HG02870 (cell line): ENCODE measurements around the gene MEDAG.
"Not testable (repeated sequence)": the region's sequence is repeated elsewhere in the genome, so short reads cannot be mapped to it uniquely, and the experiment has no call there.

Experiments used
- ATAC-seq: cut with Tn5 transposase; IDR thresholded peaks from one replicate; pipeline ENCODE4 v1.9.1; 2021; ENCODE audit warnings: mild to moderate bottlenecking, moderate library complexity; ENCODE audit not compliant: unreplicated experiment

MEDAG gene

DNA sequence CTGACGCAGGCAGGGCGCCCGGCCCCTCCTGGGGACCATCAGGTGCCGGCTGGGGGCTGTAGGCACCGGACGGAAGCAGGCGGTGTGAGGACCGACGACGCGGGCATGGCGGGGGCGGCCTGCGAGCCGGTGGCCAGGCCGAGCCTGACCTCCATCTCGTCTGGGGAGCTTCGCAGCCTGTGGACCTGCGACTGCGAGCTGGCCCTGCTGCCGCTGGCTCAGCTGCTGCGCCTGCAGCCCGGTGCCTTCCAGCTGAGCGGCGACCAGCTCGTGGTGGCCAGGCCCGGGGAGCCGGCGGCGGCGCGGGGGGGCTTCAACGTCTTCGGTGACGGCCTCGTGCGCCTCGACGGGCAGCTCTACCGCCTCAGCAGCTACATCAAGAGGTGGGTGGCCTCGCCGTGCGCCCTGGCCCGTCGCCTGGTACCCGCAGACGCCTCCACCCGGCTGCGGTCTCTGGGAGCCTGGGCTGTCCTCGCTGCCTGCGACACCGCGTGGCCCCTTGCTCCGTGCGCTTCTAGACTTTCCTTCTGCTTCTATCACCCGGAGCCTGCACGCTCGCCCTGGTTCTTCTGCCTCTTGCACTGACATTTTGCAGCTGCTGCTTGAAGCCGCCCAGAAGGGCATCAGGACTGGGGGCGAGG lies 460 bp downstream of the MEDAG start:
- no peak for ATAC-seq

DNA sequence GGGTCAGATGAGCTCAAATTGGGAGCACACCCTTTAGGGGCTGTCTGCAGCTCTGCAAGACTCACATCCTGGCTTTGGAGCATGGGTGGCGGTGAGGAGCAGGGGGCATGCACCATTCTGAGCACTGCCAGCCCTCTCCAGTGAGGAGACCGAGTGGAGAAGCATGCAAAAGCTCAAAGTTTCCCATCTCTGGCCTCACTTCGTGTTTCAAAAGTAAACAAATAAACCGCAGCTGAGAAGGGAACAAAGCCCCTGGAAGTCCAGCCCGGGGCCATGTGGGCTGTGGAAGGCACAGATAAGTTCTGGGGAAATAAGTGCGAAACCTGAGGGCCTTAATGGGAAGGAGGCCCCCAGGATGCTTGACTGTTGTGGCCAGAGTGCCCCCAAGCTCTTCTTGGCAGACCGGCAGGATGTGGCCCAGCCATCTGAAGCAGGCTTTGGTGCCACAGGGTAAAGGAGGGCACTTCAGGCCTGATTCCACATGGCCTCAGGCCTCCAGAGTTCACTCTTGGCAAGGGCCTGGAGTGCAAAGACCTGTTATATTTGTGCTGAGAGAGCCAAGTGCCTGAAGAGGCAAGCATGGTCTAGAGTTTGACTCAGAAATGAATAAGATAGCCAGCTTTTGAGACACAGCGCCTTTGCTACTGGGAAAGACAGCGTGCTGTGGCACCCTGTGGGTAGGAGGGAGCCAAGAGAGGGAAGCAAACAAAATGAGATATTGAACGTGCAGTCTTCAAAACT lies 1.2 kb downstream of the MEDAG start:
- ATAC-seq = no peak

DNA sequence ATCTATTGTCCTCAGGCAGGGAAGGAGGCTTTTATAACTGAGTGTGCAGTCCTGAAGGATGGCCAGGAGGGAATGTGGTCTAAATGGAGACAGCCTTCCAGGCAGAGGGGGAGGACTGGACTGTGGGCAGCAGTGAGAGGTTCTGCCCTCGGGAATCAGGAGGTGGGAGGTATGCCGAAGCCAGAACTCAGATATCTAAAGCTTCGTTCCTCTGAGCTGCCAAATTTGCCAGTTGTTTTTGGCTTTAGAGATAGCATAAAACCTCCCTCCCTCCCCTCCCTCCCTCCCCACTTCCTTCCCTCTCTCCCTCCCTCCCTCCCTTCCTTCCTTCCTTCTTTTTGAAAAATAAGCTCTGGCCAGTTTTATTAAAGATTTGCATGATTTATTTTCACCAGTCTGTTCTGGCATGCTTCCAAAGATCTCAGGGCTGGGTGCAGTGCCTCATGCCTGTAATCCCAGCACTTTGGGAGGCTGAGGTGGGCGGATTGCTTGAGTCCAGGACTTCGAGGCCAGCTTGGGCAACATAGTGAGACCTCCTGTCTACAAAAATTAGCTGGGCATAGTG lies 2.4 kb downstream of the MEDAG start:
- no peak for ATAC-seq

DNA sequence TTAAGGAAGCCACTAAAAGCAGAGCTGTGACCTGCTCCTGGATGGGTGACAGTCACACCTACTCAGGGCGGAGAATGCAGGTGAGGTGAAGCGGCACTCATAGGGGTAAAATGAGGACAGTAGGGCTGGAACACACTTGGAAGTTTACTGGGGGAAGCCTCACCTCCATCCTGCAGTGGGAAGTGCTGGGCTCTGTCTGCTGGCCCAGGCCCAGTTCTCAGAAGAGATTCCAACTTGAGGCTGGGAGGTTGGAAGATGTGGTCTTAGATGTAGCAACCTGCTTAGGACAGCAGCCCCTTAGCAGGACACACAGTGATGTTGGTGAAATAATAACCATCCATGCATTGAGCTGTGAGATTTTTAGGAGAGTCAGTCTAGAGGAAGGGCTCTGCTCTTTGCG lies 4.6 kb downstream of the MEDAG start:
- ATAC-seq = no peak

GRCh38 chr13:30915691-30916541 lies 9.8 kb downstream of the MEDAG start:
- ATAC-seq = no peak

GRCh38 chr13:30916991-30917390 lies 10.9 kb downstream of the MEDAG start:
- no peak for ATAC-seq

DNA sequence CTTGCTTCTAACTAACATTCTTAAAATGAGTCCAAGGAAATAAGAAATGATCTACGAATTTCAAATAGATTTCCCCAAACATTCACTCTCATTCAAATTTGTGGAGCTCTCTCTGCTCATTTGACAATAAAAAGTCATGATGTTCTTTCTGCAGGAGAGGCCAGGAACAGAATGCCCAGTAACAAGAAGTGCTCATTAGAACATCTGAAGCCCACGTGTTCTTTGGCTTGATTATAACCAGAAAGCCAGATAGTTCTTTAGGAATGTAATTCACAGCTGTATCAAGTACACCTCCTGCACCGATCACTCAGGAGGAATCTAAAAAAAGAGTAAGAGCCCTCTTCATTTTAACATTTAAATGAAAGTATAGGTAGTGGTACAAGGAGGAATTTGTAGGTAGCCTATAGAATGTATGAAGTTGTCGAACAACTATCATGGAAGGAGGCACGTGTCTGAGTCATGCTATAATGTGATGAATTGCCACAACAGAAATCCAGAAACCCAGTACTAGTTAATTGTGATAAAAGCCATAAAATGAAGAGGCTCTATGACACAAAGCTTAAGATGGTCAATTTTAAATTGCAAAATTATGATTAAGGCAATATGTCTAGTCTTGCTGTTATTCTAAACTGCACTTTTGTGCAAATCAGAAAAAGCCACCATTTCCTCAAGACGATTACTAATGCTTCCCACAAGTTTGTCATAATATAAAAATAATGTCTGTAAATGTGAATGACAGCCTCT lies 12.8 kb downstream of the MEDAG start:
- no peak for ATAC-seq

GRCh38 chr13:30920162-30920909 lies 14.3 kb downstream of the MEDAG start:
- ATAC-seq = no peak

DNA sequence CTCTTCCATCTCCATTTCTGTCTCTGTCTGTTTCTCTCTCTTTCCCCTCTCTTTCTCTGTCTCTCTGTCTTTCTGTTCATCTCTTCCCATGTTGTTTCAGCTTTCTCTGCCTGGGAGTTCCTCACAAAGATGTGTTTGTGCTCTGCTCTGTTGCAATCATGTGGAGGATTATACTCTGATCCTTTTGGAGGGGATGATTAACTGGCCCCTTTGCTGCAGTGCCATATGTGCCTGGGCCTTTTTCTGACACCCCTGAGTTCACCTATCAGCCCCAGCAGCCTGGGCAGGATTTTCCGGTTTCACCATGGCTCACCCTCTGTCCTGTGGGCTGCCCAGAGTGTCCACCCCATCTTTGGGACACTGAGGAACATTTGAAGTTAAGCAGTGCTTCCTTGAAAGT lies 17.3 kb downstream of the MEDAG start:
- ATAC-seq = no peak

GRCh38 chr13:30924721-30925120 lies 18.6 kb downstream of the MEDAG start:
- no peak for ATAC-seq

GRCh38 chr13:30925429-30925828 lies 19.4 kb downstream of the MEDAG start:
- no peak for ATAC-seq

DNA sequence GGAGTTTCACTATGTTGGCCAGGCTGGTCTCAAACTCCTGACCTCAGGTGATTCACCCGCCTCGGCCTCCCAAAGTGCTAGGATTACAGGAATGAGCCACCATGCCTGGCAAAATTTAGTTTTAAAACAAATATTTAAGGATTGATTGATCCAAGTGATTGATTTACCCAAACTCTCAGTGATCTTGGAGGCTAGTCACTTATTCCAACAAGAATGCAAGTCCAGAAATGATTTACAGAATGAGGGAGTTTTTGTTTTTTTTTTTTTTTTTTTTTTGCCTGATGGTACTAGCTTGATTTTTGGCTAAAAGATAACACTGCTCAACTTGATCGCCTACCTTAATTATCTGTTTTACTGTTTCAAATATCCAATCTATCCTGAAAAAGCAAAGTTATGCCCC lies 20.7 kb downstream of the MEDAG start:
- no peak for ATAC-seq

DNA sequence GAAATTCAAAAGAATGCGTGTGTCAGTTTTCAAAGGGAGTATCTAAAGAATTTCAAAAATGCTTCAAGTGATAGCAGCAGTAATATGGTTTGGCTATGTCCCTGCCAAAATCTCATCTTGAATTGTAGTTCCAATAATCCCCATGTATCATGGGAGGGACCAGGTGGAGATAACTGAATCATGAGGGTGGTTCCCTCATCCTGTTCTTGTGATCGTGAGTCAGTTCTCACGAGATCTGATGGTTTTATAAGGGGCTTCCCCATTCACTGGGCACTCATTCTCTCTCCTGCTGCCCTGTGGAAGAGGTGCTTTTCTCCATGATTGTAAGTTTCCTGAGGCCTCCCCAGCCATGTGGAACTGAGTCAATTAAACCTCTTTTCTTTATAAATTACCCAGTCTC lies 21.1 kb downstream of the MEDAG start:
- ATAC-seq = not testable (repeated sequence)

- no peak for ATAC-seq
These were observed 21.5 kb downstream of the MEDAG start for GRCh38 chr13:30927595-30927994.

DNA sequence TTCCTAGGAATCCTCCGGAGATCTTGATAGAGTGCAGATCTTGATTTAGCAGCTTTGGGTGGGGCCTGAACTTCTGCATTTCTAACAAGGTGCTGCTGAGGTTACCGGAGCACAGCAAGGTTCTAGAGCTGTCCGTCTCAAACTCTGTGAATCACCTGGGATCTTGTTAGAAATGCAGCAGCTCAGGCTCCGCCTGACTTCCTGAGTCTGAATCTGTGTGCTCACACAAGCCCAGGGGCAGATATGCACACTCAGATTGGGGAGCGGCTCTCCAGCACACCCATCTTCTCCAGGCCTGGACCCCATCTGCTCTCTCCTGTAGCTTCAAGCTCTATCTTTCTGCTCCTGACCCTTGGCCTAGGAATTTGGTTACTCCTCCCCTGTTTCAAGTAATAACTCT lies 22.9 kb downstream of the MEDAG start:
- ATAC-seq = no peak

DNA sequence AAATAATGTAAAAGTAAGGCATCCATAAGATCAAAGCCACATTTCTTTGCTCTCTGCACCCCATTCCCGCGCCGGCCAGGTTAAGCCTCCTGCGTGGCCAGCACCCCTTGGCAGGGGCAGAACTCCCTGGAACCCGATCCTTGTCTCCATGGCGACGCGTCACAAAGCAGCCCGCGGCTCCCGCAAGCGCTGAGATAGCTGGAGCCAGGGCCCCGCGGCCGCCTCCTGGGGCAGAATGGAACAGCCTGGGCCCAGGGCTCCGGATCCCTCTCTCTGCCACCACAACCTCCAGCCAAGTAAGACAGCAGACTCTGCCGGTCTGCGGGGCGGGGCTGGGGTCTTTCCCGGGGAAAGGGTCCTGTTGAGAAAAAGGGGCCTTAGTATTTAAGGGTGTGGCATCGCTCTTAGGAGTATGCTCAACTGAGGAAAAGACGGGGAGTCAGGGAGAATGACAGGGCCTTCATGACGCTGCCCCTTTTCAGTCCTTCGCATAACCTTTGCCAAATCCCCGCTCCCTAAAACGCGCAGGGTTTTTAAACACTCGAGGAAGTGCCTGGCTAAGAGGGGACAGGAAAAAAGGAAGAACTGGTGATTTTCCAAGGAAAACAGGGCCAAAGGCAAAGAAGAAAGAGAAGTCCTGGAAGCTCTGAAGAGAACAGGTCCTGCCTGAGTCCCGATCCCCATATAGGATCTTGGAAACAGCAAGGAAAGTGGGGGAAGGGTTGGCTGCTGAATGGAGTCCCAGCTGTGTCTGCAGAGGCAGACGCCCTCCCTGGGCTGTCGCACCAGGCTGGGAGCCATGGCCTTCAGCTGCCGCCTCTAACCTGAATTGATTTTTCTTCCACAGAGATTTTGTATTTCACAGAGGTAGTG lies 26.6 kb downstream of the MEDAG start, which contains the start of gene TEX26:
TSS of gene TEX26 (plus strand) at position 176 of the 873 bp plus-strand sequence. CDS start at position 236, 60 bp downstream.
- no peak for ATAC-seq

DNA sequence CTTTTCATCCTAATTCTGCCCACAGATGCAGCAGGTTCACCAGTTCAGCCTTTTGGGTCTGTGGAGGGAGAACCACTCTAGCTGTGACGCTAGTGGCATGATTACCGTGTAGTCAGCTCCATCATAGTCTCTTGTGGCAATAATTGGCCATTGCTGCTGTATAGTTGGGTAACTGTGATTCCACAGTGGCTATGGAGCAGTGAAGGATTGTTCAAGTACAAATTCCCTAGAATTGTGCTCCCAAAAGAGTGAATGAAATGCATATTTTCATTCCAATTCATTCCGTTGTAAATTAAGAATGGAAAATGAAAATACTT lies 27.2 kb downstream of the MEDAG start:
- ATAC-seq = no peak

GRCh38 chr13:30934381-30934780 lies 28.3 kb downstream of the MEDAG start:
- no peak for ATAC-seq

GRCh38 chr13:30934803-30935202 lies 28.7 kb downstream of the MEDAG start:
- ATAC-seq = no peak
